Measurements from ENCODE around the gene TENT5C.

TENT5C gene

GRCh38 chr1:117629625-117630422, 24.0 kb downstream of the TENT5C start:
- H3K27me3 ChIP-seq (replicated peaks; ENCODE audit: control insufficient read depth, insufficient read depth, low read length) = no peaks in the 10 kb centered on the region; the same call in 1 of the 2 replicates
- DNase-seq (ENCODE audit: extremely low read depth, insufficient read length) = no peak

GRCh38 chr1:117630423-117630998, 24.7 kb downstream of the TENT5C start:
- no peak for DNase-seq (ENCODE audit: extremely low read depth, insufficient read length)
- H3K27me3 ChIP-seq (replicated peaks; ENCODE audit: control insufficient read depth, insufficient read depth, low read length) = no peaks in the 10 kb centered on the region; the same call in 1 of the 2 replicates
- no peak for TF ChIP-seq CTCF (IDR thresholded peaks at IDR 0.05; ENCODE audit: insufficient read depth, low read length, poor library complexity, severe bottlenecking)
- H3K36me3 ChIP-seq (ENCODE audit: control insufficient read depth, insufficient read depth, low read length) = no peaks in the 10 kb centered on the region
- H3K4me3 ChIP-seq (replicated peaks; ENCODE audit: low read depth, low read length) = no peak overlapping the region

More at GRCh38 chr1:117629625-117630422, 24.0 kb downstream of the TENT5C start:
- Histone ChIP-seq H3K4me3 (replicated peaks; ENCODE audit: low read depth, low read length) (no peak overlapping the region), H3K36me3 (ENCODE audit: control insufficient read depth, insufficient read depth, low read length) (no peaks in the 10 kb centered on the region)
- TF ChIP-seq CTCF (IDR thresholded peaks at IDR 0.05; ENCODE audit: insufficient read depth, low read length, poor library complexity, severe bottlenecking) = no peak

- no peak for TF ChIP-seq CTCF (IDR thresholded peaks at IDR 0.05; ENCODE audit: insufficient read depth, low read length, poor library complexity, severe bottlenecking)
- DNase-seq (ENCODE audit: extremely low read depth, insufficient read length) = no peak
- no peaks in the 10 kb centered on the region; the same call in 1 of the 2 replicates for H3K27me3 ChIP-seq (replicated peaks; ENCODE audit: control insufficient read depth, insufficient read depth, low read length)
- H3K36me3 ChIP-seq (ENCODE audit: control insufficient read depth, insufficient read depth, low read length) = no peaks in the 10 kb centered on the region
- H3K4me3 ChIP-seq (replicated peaks; ENCODE audit: low read depth, low read length) = no peak overlapping the region
These were observed 25.7 kb downstream of the TENT5C start for GRCh38 chr1:117631359-117632160.

- H3K27me3 ChIP-seq (replicated peaks; ENCODE audit: control insufficient read depth, insufficient read depth, low read length) = no peaks in the 10 kb centered on the region; the same call in 1 of the 2 replicates
- no peak overlapping the region; the same call in 1 of the 2 replicates for H3K4me3 ChIP-seq (replicated peaks; ENCODE audit: low read depth, low read length)
- H3K36me3 ChIP-seq (ENCODE audit: control insufficient read depth, insufficient read depth, low read length) = no peaks in the 10 kb centered on the region
- DNase-seq (ENCODE audit: extremely low read depth, insufficient read length) = no peak
- no peak for TF ChIP-seq CTCF (IDR thresholded peaks at IDR 0.05; ENCODE audit: insufficient read depth, low read length, poor library complexity, severe bottlenecking)
These were observed 26.6 kb downstream of the TENT5C start for GRCh38 chr1:117632269-117633067.

GRCh38 chr1:117633068-117633345, 27.2 kb downstream of the TENT5C start:
- no peak for TF ChIP-seq CTCF (IDR thresholded peaks at IDR 0.05; ENCODE audit: insufficient read depth, low read length, poor library complexity, severe bottlenecking)
- Histone ChIP-seq H3K4me3 (replicated peaks; ENCODE audit: low read depth, low read length) (no peak overlapping the region), H3K27me3 (replicated peaks; ENCODE audit: control insufficient read depth, insufficient read depth, low read length) (no peaks in the 10 kb centered on the region; the same call in 1 of the 2 replicates), H3K36me3 (ENCODE audit: control insufficient read depth, insufficient read depth, low read length) (no peaks in the 10 kb centered on the region)
- DNase-seq (ENCODE audit: extremely low read depth, insufficient read length) = no peak
